ENCODE results near the gene GPC3. TPM values are rescaled to one million over a fixed set of nuclear protein-coding genes. Genes with fewer than 3 reads are reported as not detected.
A peak's percentile ranks its signal among the peaks of the same experiment; 100 is the strongest.

Gene GPC3
- total RNA-seq, 1 donor = not detected

GRCh38 chrX:134006484-134007161 is 21.2 kb upstream of the GPC3 start:
- no peak for DNase-seq (ENCODE audit: low read depth)
- H3K4me3 ChIP-seq (ENCODE audit: low read depth, low read length) = no peak overlapping the region
- no peak for TF ChIP-seq CTCF (IDR thresholded peaks at IDR 0.05; ENCODE audit: insufficient read depth, low read length)

GRCh38 chrX:134004084-134004483 is 18.7 kb upstream of the GPC3 start:
- no peak for TF ChIP-seq CTCF (IDR thresholded peaks at IDR 0.05; ENCODE audit: insufficient read depth, low read length)
- no peak overlapping the region for H3K4me3 ChIP-seq (ENCODE audit: low read depth, low read length)
- DNase-seq (ENCODE audit: low read depth) = peak; percentile 36

GRCh38 chrX:134002921-134003615 is 17.7 kb upstream of the GPC3 start:
- no peak overlapping the region for H3K4me3 ChIP-seq (ENCODE audit: low read depth, low read length)
- no peak for TF ChIP-seq CTCF (IDR thresholded peaks at IDR 0.05; ENCODE audit: insufficient read depth, low read length)
- no peak for DNase-seq (ENCODE audit: low read depth)

GRCh38 chrX:134000260-134001245 is 15.2 kb upstream of the GPC3 start:
- H3K4me3 ChIP-seq (ENCODE audit: low read depth, low read length) = no peak overlapping the region
- no peak for DNase-seq (ENCODE audit: low read depth)
- no peak for TF ChIP-seq CTCF (IDR thresholded peaks at IDR 0.05; ENCODE audit: insufficient read depth, low read length)

GRCh38 chrX:133999031-133999705 is 13.8 kb upstream of the GPC3 start:
- TF ChIP-seq CTCF (IDR thresholded peaks at IDR 0.05; ENCODE audit: insufficient read depth, low read length) = no peak
- DNase-seq (ENCODE audit: low read depth) = peak; percentile 23
- no peak overlapping the region for H3K4me3 ChIP-seq (ENCODE audit: low read depth, low read length)

GRCh38 chrX:133995759-133996158 is 10.4 kb upstream of the GPC3 start:
- TF ChIP-seq CTCF (IDR thresholded peaks at IDR 0.05; ENCODE audit: insufficient read depth, low read length) = no peak
- H3K4me3 ChIP-seq (ENCODE audit: low read depth, low read length) = no peak overlapping the region
- no peak for DNase-seq (ENCODE audit: low read depth)

Measured in fibroblast of the aortic adventitia (primary cell).